Activated CD4-positive, alpha-beta memory T cell treated with anti-CD3 and anti-CD28 coated beads, Interleukin-2, amount 10 ng/mL, durations not matched to agents 7 days and 5 days (primary cell): ENCODE data around the gene XXYLT1. TPM values are rescaled to one million over a fixed set of nuclear protein-coding genes. Genes with fewer than 3 reads are reported as not detected.

Experiments
- CTCF ChIA-PET: fragments of 350-600 bp; sonication (Branson Sonifier 250); formaldehyde crosslinking; loops from one replicate; lab custom pipeline; 2021; ENCODE audit warnings: antibody characterized with exemption, inconsistent platforms; lab: Charles Lee
- POLR2A ChIA-PET: fragments of 350-600 bp; sonication (Branson Sonifier 250); formaldehyde crosslinking; loops from one replicate; lab custom pipeline; 2021; ENCODE audit warnings: antibody characterized with exemption; lab: Charles Lee
- DNase-seq: peaks from one replicate; pipeline ENCODE4 v3.0.0-alpha.2; 2020
- H3K27ac Mint-ChIP-seq: one replicate; pipeline ENCODE4 v1.8.0; 2021; ENCODE audit warnings: mild to moderate bottlenecking, mixed read lengths
- H3K27me3 Mint-ChIP-seq: one replicate; pipeline ENCODE4 v1.8.0; 2021; ENCODE audit warnings: mixed read lengths
- H3K36me3 Mint-ChIP-seq: one replicate; pipeline ENCODE4 v1.8.0; 2021; ENCODE audit warnings: low read depth, mixed read lengths
- H3K4me1 Mint-ChIP-seq: one replicate; pipeline ENCODE4 v1.8.0; 2021; ENCODE audit warnings: mixed read lengths
- H3K4me3 Mint-ChIP-seq: one replicate; pipeline ENCODE4 v1.8.0; 2021; ENCODE audit warnings: mild to moderate bottlenecking, mixed read lengths
- H3K9me3 Mint-ChIP-seq: one replicate; pipeline ENCODE4 v1.8.0; 2021; ENCODE audit warnings: mixed read lengths
- total RNA-seq, 2 experiments: library from RNA; stranded (reverse); gene quantifications; one replicate each; pipeline ENCODE4 v1.2.3, GENCODE V29; 2021

XXYLT1 gene
- total RNA-seq, 2 experiments from 2014 or later: 5.0 to 5.6 TPM

GRCh38 chr3:195131176-195131575 lies 139.8 kb downstream of the XXYLT1 start:
- no peak overlapping the region for H3K27ac Mint-ChIP-seq
- H3K36me3 Mint-ChIP-seq: no peaks in the 10 kb centered on the region
- ChIA-PET CTCF (interaction anchor here (1.1 to 1.2 kb wide), 2 partner anchors 25 to 140 kb away, joined by 3 to 4 read pairs; partner anchors contain the start of gene XXYLT1), POLR2A (no interaction called here)
- H3K4me3 Mint-ChIP-seq: no peak overlapping the region
- H3K9me3 Mint-ChIP-seq: no peaks in the 10 kb centered on the region
- peaks cover 47% of the 10 kb centered on the region for H3K4me1 Mint-ChIP-seq
- no peak for DNase-seq
- no peaks in the 10 kb centered on the region for H3K27me3 Mint-ChIP-seq

DNA sequence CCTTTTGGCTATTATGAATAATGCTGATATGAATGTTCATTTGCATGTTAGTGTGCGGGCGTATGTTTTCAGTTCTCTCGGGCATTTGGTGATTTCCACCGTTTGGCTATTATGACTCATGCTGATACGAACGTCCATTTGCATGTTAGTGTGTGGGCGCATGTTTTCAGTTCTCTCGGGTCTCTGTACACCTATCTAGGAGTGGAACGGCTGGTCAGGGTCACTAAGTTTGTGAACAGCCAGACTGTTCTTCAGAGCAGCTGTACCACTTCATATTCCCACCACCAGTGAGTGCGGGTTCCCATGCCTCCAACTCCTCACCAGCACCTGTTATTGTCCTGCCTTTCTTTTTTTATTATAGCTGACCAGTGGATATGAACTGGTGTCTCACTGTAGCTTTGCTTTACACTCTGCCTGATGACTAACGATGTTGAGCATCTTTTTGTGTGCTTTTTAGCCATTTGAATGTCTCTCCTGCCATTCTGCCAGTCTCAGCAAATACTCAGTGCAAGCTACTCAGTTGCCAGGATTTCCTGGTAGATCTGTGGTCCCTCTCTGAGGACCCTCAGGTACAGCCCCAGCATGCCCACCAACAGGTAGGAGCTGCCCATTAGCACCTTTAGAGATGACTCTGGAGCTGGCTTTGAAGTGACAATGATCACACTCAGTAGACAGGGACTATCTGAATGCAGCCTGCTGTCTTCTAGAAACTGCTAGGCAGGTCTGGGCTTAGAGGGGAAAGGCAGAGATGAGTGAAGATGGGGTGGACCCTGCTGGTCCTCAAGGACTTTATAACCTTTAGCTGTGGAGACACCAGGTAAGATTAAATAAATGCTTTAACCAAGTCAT lies 141.1 kb downstream of the XXYLT1 start:
- ChIA-PET POLR2A (interaction anchor here (0.7 to 1.4 kb wide), 2 partner anchors 10 to 32 kb away, joined by 3 read pairs; no protein-coding TSS in a partner anchor), CTCF (interaction anchor here (0.8 to 1.2 kb wide), 3 partner anchors 18 to 141 kb away, joined by 3 to 4 read pairs (median 3); partner anchors contain the start of gene XXYLT1)
- peak overlapping the region; percentile 38 for H3K4me3 Mint-ChIP-seq
- no peaks in the 10 kb centered on the region for H3K27me3 Mint-ChIP-seq
- peak; percentile 39 for DNase-seq
- H3K4me1 Mint-ChIP-seq: peaks cover 51% of the 10 kb centered on the region
- H3K36me3 Mint-ChIP-seq: no peaks in the 10 kb centered on the region
- no peaks in the 10 kb centered on the region for H3K9me3 Mint-ChIP-seq
- H3K27ac Mint-ChIP-seq: peak overlapping the region; percentile 38

GRCh38 chr3:195129072-195129643 lies 141.8 kb downstream of the XXYLT1 start:
- POLR2A ChIA-PET: interaction anchor here (1.0 to 1.4 kb wide), 2 partner anchors 33 to 458 kb away, joined by 3 read pairs; no protein-coding TSS in a partner anchor
- CTCF ChIA-PET: no interaction called here
- peak overlapping the region; percentile 38 for H3K4me3 Mint-ChIP-seq
- no peaks in the 10 kb centered on the region for H3K27me3 Mint-ChIP-seq
- H3K4me1 Mint-ChIP-seq: peaks cover 51% of the 10 kb centered on the region
- H3K9me3 Mint-ChIP-seq: no peaks in the 10 kb centered on the region
- DNase-seq: no peak
- H3K27ac Mint-ChIP-seq: peak overlapping the region; percentile 38
- no peaks in the 10 kb centered on the region for H3K36me3 Mint-ChIP-seq

DNA sequence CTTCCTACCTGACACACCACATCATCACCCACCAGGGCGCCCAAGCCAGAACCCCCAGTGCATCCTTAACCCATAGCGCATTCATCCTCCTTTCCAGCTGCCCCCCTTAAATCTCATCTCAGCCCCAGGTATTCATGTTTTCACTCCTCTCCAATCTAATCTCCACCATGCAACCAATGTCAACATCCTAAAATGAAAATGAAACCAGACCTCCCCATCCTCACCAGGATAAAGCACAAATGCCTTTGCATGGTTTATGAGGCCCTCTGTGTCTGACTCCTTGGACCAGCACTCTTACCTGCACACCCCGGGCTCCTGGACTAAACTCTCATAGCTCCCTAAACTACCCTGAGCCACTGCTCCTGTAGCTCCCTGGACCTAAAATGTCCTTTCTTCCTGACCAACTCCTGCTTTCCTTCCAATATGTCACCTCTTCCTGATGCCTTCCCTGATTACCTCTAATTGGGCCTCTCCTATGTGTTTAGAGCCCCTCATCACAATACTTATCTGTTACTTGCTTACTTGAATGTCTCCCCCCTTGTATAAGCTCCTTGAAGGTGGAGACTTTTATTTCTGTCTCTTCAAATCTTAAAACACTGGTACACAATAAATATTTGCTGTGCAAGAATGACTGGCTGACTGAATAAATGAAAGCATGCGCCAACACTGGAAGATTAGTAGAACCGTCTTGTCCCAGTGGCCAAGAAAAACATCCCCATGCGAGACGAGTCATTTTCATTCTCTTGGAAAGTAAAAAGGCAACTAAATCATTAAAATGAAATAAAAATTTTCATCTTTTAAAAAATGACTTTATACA lies 142.5 kb downstream of the XXYLT1 start:
- H3K9me3 Mint-ChIP-seq: no peaks in the 10 kb centered on the region
- no peaks in the 10 kb centered on the region for H3K36me3 Mint-ChIP-seq
- ChIA-PET POLR2A (interaction anchor here (1.0 to 1.4 kb wide), 2 partner anchors 34 to 457 kb away, joined by 3 read pairs; no protein-coding TSS in a partner anchor), CTCF (interaction anchor here (1.4 kb wide), 1 partner anchor 446 kb away, joined by 7 read pairs; no protein-coding TSS in a partner anchor)
- H3K4me1 Mint-ChIP-seq: peaks cover 48% of the 10 kb centered on the region
- no peak for DNase-seq
- H3K4me3 Mint-ChIP-seq: peak overlapping the region; percentile 25
- H3K27ac Mint-ChIP-seq: peak overlapping the region; percentile 54
- no peaks in the 10 kb centered on the region for H3K27me3 Mint-ChIP-seq

DNA sequence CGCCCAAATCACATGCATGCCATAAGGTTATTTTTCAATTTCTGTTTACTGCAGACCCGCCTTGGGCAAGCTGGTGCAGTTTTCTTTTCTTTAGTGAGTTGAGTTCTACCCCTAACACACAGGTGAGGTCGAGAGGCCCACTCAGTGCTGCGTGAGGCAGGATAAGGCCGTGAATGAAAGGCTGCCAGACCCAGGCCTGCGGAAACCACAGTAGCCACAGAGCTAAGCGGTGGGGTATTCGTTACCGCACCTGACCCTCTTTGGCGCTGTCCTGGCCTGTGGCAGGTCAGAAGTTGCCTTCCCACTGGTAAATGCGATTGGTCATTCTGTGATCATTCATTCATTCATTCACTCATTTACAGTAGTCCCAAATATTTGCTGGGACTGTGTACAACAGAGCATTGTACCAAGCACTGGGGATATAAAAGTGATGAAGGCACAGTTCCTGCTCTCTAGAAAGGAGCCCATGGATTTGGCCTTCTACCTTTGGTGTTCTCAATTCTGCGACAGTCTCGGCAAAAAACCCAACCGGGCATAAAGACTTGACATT lies 144.8 kb downstream of the XXYLT1 start:
- no peak for DNase-seq
- no peak overlapping the region for H3K4me3 Mint-ChIP-seq

DNA sequence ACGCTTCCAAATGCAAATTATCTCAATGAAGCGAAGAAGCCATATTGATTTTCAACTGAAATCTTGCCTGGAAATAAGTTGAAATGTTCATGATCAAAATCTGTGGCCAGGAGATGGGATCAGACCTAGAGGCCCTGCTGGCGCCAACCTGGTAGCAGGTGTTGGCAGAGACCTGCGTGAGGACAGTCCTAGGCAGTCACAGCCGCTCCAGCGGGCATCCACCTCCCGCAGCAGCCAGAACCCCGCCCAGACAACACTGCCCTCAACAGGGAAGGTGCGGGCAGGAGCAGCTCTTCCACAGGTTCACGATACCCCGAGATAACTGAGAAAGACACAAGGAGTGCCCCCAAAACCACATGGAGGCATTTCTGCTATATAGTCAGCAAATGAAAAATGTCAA lies 145.3 kb downstream of the XXYLT1 start:
- Mint-ChIP-seq H3K27me3 (no peaks in the 10 kb centered on the region), H3K36me3 (no peaks in the 10 kb centered on the region), H3K27ac (no peak overlapping the region), H3K4me1 (peaks cover 35% of the 10 kb centered on the region), H3K4me3 (no peak overlapping the region), H3K9me3 (no peaks in the 10 kb centered on the region)
- DNase-seq: no peak
- POLR2A ChIA-PET: no interaction called here
- CTCF ChIA-PET: no interaction called here

More for the DNA sequence above, 144.8 kb downstream of the XXYLT1 start:
- Mint-ChIP-seq H3K4me1 (peaks cover 37% of the 10 kb centered on the region), H3K36me3 (no peaks in the 10 kb centered on the region), H3K27ac (no peak overlapping the region), H3K9me3 (no peaks in the 10 kb centered on the region), H3K27me3 (no peaks in the 10 kb centered on the region)
- ChIA-PET POLR2A (no interaction called here), CTCF (no interaction called here)

DNA sequence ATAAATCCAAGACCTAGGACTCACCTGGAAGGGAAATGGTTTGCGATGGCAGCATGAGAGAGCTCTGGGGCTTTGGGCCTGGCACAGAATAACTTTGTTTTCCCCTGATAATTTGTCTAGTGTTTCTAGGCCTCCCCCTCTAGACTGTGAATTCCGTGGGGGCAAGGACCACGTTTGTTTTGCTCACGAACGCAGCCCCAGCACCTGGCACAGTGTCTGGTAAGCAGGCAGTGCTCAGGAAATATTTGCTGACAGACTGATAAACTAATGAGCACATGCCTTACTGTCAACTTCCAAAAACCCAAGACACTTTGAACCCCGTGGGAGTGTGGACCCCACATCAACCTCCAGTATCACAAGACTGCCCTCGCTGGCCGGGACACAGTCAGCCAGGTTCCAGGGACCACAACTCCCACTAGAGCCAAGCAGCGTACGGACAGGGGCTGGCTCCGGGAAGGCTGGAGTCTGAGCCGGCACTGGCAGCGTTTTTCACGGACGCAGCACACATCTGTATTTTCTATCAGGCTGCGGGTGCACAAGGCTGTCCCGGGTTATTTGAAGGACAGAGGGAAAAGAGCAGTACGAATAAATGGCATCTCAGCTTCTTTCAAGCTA lies 146.5 kb downstream of the XXYLT1 start:
- H3K9me3 Mint-ChIP-seq: no peaks in the 10 kb centered on the region
- no peak overlapping the region for H3K4me3 Mint-ChIP-seq
- no peaks in the 10 kb centered on the region for H3K36me3 Mint-ChIP-seq
- CTCF ChIA-PET: no interaction called here
- no peak for DNase-seq
- POLR2A ChIA-PET: no interaction called here
- peaks cover 24% of the 10 kb centered on the region for H3K4me1 Mint-ChIP-seq
- H3K27me3 Mint-ChIP-seq: no peaks in the 10 kb centered on the region
- H3K27ac Mint-ChIP-seq: no peak overlapping the region

DNA sequence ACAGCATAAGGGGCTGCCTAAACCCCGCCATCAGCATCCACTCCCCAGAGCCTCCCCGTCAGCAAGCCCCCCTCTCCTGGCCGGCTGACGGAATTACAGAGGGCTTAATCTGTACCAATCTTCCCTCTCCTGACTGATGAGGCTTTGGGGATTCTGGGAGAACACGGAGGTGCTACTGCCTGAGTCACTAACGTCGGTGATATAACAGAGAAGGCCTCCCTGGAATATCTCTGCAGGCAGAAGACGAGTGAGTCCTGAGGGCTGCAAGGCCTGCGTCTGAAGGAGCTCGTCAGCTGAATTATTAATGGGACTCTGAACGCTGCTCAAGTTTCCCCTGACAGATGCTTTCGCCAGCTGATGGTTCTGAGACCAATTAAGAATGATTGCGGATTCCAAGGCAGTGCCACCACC lies 147.7 kb downstream of the XXYLT1 start:
- ChIA-PET POLR2A (no interaction called here), CTCF (no interaction called here)
- Mint-ChIP-seq H3K27ac (no peak overlapping the region), H3K9me3 (no peaks in the 10 kb centered on the region), H3K27me3 (no peaks in the 10 kb centered on the region), H3K36me3 (no peaks in the 10 kb centered on the region), H3K4me3 (no peak overlapping the region), H3K4me1 (peaks cover 12% of the 10 kb centered on the region)
- DNase-seq: no peak

GRCh38 chr3:195122261-195122660 lies 148.7 kb downstream of the XXYLT1 start:
- Mint-ChIP-seq H3K36me3 (no peaks in the 10 kb centered on the region), H3K27me3 (no peaks in the 10 kb centered on the region), H3K4me3 (no peak overlapping the region), H3K9me3 (no peaks in the 10 kb centered on the region), H3K27ac (no peak overlapping the region), H3K4me1 (peaks cover 5% of the 10 kb centered on the region)
- no peak for DNase-seq
- ChIA-PET POLR2A (no interaction called here), CTCF (interaction anchor here (1.6 kb wide), 1 partner anchor 440 kb away, joined by 5 read pairs; no protein-coding TSS in a partner anchor)

- Mint-ChIP-seq H3K9me3 (no peaks in the 10 kb centered on the region), H3K4me3 (no peak overlapping the region), H3K27me3 (no peaks in the 10 kb centered on the region), H3K27ac (no peak overlapping the region), H3K36me3 (no peaks in the 10 kb centered on the region), H3K4me1 (no peaks in the 10 kb centered on the region)
- no peak for DNase-seq
- ChIA-PET POLR2A (interaction anchor here (1.0 kb wide), 1 partner anchor 10 kb away, joined by 3 read pairs; no protein-coding TSS in a partner anchor), CTCF (no interaction called here)
Measured at GRCh38 chr3:195120267-195120601, 150.7 kb downstream of the XXYLT1 start.

GRCh38 chr3:195119461-195120266 lies 151.3 kb downstream of the XXYLT1 start:
- H3K4me1 Mint-ChIP-seq: no peaks in the 10 kb centered on the region
- no peaks in the 10 kb centered on the region for H3K36me3 Mint-ChIP-seq
- no peak for DNase-seq
- H3K27me3 Mint-ChIP-seq: no peaks in the 10 kb centered on the region
- no peak overlapping the region for H3K27ac Mint-ChIP-seq
- H3K4me3 Mint-ChIP-seq: no peak overlapping the region
- ChIA-PET CTCF (no interaction called here), POLR2A (interaction anchor here (1.0 kb wide), 1 partner anchor 10 kb away, joined by 3 read pairs; no protein-coding TSS in a partner anchor)
- H3K9me3 Mint-ChIP-seq: no peaks in the 10 kb centered on the region
